Activated CD8-positive, alpha-beta memory T cell treated with anti-CD3 and anti-CD28 coated beads for 36 hours (primary cell): ENCODE results near the gene TAAR9. TPM values are rescaled to one million over a fixed set of nuclear protein-coding genes. Genes with fewer than 3 reads are reported as not detected.

Experiments
- CTCF ChIA-PET: fragments of 350-600 bp; sonication (Branson Sonifier 250); formaldehyde crosslinking; loops from one replicate; lab custom pipeline; 2021; ENCODE audit warnings: antibody characterized with exemption; lab: Charles Lee
- POLR2A ChIA-PET: fragments of 350-600 bp; sonication (Branson Sonifier 250); formaldehyde crosslinking; loops from one replicate; lab custom pipeline; 2021; ENCODE audit warnings: antibody characterized with exemption; lab: Charles Lee
- total RNA-seq, 2 experiments: library from RNA; stranded (reverse); gene quantifications; one replicate each; pipeline ENCODE4 v1.2.3, GENCODE V29; 2021

The TAAR9 gene
- total RNA-seq, 2 experiments from 2014 or later, result not detected

- ChIA-PET POLR2A (no interaction called here), CTCF (no interaction called here)
These were observed 30.5 kb downstream of the TAAR9 start for GRCh38 chr6:132568611-132569010.

- CTCF ChIA-PET, result no interaction called here
- POLR2A ChIA-PET, result no interaction called here
These were observed 31.1 kb downstream of the TAAR9 start for GRCh38 chr6:132569170-132569569.

GRCh38 chr6:132570221-132570777 is 32.2 kb downstream of the TAAR9 start, which contains the start of gene TAAR6:
Gene TAAR6, plus strand, starts transcription at chr6:132570322. Its CDS starts 0 bp downstream, at chr6:132570322.
- POLR2A ChIA-PET, result no interaction called here
- CTCF ChIA-PET, result no interaction called here

GRCh38 chr6:132571774-132572173 is 33.7 kb downstream of the TAAR9 start:
- CTCF ChIA-PET, result no interaction called here
- POLR2A ChIA-PET, result no interaction called here

- CTCF ChIA-PET, result no interaction called here
- POLR2A ChIA-PET, result no interaction called here
These were observed 46.6 kb downstream of the TAAR9 start for GRCh38 chr6:132584698-132585097.

- POLR2A ChIA-PET, result no interaction called here
- CTCF ChIA-PET, result no interaction called here
These were observed 49.3 kb downstream of the TAAR9 start for GRCh38 chr6:132587424-132587823.

Other genes starting within 250 kb of the TAAR9 start
- gene MOXD1, start 136.8 kb upstream of the TAAR9 start, total RNA-seq, result under 1 TPM in 1 of 2 experiments, not detected in 1; 0.08 TPM
- 10 to 100 TPM; 20.1 to 20.6 TPM for gene STX7, start 25.2 kb upstream of the TAAR9 start, total RNA-seq
- gene TAAR8, start 14.4 kb downstream of the TAAR9 start, total RNA-seq, result not detected
- gene TAAR6, start 32.0 kb downstream of the TAAR9 start, total RNA-seq, result not detected
- not detected for gene TAAR5, start 51.5 kb downstream of the TAAR9 start, total RNA-seq
- not detected for gene TAAR2, start 86.0 kb downstream of the TAAR9 start, total RNA-seq
- not detected for gene TAAR1, start 120.9 kb downstream of the TAAR9 start, total RNA-seq
- gene VNN1, start 175.8 kb downstream of the TAAR9 start, total RNA-seq, result not detected
- gene VNN2, start 219.6 kb downstream of the TAAR9 start, total RNA-seq, result 1 to 10 TPM; 3.9 to 5.4 TPM